Measurements from ENCODE around the gene PP2D1.
"Not testable (repeated sequence)": the region's sequence is repeated elsewhere in the genome, so short reads cannot be mapped to it uniquely, and the experiment has no call there.

PP2D1 gene

DNA sequence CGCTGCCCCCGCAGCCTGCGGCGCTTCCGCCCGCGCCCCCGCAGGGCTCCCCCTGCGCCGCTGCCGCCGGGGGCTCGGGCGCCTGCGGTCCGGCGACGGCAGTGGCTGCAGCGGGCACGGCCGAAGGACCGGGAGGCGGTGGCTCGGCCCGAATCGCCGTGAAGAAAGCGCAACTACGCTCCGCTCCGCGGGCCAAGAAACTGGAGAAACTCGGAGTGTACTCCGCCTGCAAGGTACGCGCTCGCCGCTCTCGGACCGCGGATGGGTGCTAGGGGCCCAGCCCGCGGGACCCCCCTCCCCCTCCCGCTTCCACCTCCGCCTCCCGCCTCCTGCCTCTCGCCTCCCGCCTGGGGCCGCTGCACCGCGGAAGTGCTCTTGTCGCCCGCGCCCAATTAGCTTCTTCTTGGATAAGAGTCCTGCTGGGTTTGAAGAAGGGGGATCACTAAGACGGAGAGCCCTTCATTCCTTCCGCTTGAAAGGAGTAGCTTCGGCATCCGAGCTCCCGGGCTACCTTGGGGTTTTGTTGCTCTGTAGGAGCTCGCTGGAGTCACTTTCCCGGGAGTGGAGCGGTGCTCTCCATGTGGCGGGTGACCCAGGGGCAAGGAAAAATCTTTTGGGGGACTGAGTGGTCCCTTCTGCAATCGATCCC lies 28.6 kb upstream of the PP2D1 start:
- peak; percentile 82 for DNase-seq (ENCODE audit: low spot score)

DNA sequence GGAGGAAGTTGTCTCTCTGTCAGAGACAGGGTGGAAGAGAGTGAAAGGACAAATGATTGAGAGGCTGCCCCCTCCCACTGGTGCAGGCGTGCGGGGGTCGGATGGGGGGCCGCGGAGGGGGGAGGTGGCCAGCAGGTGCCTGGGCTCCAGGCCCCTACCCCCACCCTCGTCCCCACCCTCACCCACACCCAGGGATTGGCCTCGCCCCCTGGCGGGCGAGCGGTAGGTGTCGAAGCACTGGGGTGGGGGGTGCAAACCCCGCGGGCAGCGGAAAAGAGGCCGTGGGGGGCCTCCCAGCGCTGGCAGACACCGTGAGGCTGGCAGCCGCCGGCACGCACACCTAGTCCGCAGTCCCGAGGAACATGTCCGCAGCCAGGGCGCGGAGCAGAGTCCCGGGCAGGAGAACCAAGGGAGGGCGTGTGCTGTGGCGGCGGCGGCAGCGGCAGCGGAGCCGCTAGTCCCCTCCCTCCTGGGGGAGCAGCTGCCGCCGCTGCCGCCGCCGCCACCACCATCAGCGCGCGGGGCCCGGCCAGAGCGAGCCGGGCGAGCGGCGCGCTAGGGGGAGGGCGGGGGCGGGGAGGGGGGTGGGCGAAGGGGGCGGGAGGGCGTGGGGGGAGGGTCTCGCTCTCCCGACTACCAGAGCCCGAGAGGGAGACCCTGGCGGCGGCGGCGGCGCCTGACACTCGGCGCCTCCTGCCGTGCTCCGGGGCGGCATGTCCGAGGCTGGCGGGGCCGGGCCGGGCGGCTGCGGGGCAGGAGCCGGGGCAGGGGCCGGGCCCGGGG lies 27.9 kb upstream of the PP2D1 start, which contains the start of gene KAT2B:
KAT2B (plus strand) TSS at position 682 of the 783 bp plus-strand sequence; CDS start at position 714, 32 bp downstream.
- DNase-seq (ENCODE audit: low spot score) = peak; percentile 87

DNA sequence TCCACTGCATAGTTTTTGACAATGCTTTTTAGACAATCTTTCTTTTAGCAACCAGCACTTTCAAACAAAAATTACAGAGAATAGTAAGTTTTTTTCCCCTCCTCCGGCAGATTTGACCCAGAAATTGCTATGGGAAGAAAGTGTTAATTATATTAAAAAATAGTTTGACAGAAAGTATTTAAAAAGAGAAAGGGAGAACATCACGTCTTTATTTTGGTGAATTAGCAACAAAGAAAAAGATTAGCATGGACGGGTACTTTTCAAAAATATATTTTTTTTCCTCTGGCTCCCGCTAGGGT lies 27.4 kb upstream of the PP2D1 start:
- no peak for DNase-seq (ENCODE audit: low spot score)

DNA sequence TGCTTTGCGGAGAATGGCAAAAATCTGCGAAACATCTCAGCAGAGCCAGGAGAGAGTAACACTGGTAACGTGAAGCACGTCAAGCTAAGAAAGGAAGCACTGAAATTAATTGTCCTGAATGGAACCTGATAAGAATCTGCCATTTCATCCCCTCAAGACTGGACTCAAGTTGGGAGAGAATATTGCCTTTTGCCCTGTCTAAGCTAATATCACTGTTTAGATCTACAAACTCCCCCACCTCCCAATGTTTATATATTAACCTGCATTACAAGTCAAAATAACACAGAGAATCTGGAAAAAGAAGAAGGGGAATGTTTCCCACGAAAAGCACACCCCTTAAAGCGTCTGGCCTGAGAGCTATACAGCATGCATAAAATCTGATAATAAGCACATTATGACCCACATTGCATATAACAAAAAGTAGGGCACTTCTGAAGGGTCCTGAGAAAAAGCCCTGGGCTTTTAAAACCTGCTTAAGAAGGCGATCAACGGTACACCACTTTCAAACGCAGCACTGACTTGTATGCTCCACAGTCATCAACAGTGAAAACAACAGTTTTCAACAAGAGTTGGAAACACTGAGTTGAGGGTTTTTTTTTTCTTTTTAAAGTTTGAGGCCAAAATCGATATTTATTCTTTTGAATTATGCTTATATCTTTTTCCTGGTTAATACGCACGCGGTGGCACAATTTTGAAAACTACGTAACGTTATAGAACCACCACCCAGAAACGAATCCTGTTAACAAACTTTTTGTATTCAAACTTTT lies 26.8 kb upstream of the PP2D1 start:
- DNase-seq (ENCODE audit: low spot score) = no peak

DNA sequence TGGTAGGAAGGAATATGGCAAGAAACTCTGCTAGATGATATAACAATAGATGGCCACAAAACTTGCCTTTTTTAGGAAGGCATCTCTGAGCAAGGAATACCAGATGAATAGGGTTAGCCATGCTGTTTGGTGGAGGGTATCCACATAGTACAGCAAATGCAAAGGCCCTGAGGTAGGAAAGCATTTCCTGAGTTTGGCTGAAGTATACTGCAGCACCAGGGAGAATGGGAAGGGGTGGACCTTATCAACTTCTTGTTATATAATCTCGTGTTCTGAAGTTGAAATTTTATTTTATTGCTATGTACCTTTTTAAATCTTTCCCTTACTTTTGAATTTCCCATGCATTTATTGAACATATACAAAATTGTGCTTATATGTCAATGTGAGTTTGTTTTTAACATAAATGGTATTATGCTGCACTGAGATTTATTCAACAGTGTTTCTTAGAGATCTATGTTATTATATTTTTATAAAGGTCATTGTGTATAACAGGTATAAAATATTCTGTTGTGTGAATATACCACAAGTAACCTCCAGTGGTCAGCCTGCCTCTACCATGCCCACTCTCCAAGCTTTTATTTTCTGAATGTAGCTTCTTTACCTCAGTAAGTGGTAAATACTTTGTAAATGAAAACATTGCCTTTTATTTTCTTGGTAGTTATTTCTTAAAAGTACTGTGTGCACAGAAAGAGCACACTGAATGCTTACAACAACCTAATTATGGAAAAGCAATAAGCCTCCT lies 25.4 kb upstream of the PP2D1 start:
- DNase-seq (ENCODE audit: low spot score) = no peak

DNA sequence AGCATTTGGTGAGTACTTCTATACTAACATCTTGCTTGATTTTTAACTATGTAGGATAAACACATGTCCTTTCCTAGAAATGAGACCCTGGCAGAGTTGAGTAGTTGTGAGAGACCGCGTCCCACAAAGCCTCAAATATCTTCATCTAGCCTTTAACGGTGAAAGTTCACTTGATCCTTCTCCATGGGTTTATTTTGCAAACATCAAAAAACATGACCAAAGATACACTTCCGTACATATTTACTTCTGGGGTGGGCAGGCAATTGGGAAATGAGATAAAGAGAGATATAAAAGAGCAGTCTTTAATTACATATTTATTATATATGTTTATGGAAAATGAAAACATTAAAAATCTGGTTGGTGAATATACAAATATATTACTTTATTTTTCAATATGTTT lies 23.0 kb upstream of the PP2D1 start:
- DNase-seq (ENCODE audit: low spot score) = no peak

DNA sequence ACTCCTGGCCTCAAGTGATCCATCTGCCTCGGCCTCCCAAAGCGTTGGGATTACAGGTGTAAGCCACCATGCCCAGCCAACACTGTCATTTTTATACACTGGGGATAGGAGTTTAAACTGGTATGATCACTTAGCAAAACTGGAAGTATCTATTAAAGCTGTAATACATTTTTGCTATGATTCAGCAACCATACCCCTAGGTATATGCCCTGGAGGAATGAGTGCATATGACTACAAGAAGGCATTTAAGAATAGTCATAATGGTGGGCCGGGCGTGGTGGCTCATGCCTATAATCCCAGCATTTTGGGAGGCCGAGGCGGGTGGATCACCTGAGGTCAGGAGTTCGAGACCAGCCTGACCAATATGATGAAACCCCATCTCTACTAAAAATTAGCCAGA lies 19.9 kb upstream of the PP2D1 start:
- DNase-seq (ENCODE audit: low spot score) = not testable (repeated sequence)

DNA sequence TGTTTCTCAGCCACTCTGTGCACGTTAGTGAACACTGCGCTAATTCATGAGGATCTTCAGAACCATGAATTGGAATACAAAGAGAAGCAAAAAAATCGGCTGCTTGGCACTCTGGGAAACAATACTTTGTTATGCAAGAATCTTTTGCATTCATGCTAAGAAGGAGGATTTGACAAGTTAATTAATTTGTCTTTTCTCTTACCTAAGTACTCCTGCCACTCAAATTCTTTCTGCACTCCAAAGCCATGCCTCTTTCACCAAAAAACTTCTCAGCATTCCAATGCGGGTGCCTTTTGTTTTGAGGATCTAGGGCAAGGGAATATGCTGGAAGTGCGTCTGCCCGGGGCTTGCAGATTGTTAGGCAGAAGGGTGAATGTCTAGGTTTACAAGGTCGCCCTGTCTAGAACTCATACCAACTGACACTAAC lies 16.9 kb upstream of the PP2D1 start:
- no peak for DNase-seq (ENCODE audit: low spot score)

DNA sequence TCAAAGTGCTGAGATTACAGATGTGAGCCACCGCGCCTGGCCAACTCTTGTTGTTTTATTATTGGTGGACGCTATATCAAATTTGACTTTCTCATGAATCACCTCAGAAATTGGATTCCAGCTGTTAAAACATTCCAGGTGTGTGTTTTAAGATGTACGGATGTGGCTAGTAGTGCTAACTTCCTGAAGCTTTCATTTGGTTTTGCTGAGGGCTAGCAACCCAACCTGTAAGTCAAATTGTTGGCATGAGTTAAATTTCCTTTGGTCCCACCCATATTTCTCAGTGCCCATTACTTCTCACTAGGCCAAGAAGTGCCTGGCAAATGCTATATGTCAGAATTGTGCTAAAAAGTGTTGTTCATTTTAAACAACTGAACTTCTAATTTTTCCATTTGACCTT lies 15.1 kb upstream of the PP2D1 start:
- DNase-seq (ENCODE audit: low spot score) = no peak

DNA sequence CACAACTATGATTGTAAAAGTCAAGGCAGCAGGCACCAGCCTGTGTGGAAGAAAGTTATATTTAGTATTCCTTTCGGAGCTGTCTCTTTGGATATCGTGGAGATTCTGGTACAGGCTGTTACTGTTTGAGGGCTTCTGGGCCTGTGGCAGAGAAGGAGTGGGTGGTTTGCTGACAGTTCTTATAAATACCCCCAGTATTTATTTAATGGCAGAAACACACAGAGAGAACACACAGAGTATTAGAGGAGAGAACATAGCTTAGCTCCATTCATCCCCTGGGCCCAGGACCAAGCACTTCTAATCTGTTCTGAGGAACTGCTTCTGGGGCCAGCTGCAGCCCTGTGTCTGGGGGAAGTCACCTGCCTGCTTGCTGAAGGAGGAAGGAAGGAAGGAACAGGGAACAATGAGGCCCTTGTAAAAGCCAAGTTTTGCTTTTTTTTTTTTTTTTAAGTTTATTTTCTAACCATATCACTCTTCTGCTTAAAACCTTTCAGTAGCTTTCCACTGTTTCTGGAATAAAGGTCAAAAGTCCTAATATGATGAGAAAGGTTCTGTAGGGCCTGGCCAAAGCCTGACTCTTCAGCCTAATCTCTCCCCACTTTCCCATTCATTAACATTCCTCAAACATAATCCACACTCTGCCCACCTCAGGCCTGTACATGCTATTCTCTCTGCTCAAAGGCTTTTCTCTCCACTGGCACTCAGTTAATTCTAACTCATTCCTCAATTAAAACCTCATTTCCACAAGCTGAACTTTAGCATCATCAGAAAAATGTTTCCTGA lies 11.8 kb upstream of the PP2D1 start:
- DNase-seq (ENCODE audit: low spot score) = no peak

DNA sequence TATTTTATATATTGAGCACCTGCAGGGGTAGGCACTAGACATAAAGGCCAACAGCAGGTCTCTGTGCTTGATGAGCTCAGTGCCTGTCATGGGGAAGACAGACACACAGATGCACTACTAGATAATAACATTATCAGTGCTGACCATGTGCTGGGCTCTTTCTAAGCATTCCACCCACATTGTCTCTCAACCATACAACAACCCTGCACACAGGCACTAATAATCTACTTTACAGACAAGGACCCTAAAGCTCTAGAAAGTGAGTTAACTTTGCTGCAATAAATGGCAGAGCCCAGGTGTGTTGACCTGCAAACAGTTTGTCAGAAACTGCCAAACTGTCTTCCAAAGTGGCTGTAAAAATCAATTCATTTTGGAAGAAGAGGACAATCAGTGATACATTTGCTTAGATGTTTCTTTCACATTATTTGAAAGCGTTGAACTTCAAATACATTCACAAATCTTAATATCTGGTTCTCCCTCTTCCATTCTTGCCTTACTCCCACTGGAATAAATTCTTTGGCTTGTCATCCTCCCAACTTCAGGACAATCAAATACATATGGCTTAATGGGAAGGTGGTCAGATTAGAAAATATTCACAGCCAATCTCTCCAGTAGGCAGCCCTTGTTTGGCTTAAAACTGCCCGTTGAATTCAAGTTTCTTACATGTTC lies 11.0 kb upstream of the PP2D1 start:
- no peak for DNase-seq (ENCODE audit: low spot score)

DNA sequence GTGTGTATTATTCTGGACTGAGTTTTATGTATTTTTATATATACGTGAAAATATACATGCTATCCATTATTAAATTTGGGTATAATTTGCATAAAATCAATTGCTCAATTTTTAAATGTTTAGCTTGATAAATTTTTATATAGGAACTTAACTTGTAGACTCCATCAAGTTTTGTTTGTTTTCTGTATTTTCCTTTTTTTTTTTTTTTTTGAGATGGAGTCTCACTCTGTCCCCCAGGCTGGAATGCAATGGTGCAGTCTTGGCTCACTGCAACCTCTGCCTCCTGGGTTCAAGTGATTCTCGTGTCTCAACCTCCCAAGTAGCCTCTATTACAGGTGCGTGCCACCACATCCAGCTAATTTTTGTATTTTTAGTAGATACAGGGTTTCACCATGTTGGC lies 4.0 kb upstream of the PP2D1 start:
- not testable (repeated sequence) for DNase-seq (ENCODE audit: low spot score)

DNA sequence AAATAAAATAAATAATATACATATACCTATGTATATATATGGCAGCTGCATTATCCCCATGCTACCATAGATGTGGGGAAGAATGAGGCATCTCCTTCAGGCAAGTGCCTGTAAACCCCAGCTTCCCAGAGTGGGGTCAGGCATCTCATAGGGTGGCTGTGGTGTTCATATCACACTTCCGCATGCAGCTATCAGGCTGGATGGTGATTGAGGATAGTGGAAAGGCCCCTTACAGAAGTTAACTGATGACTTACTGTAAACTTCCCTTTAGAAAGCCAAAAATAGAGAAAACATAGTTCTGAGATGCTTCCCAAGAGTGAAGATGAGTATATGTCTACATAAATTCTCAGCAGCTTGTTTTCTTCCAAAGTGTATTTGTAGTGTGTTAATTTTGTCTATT lies 3.5 kb upstream of the PP2D1 start:
- no peak for DNase-seq (ENCODE audit: low spot score)

DNA sequence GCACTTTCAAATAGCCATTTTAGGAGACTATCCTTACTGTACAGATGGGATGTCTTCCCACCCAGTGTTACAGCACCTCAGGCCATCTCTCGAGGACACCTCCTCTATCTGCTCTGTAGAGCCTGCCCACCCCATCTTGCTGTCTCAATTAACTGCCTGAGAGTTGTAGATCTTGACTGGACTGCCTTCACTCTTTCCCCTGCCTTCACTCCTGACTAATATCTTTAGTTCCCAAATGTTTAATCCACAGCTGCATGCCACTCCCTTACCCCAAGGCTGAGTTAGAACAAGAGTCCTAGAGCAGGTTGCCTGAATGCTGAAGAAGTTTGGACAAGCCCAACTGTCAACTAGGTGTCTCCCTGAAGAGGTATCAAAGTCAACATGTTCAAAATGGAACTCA lies 1.3 kb upstream of the PP2D1 start:
- no peak for DNase-seq (ENCODE audit: low spot score)

DNA sequence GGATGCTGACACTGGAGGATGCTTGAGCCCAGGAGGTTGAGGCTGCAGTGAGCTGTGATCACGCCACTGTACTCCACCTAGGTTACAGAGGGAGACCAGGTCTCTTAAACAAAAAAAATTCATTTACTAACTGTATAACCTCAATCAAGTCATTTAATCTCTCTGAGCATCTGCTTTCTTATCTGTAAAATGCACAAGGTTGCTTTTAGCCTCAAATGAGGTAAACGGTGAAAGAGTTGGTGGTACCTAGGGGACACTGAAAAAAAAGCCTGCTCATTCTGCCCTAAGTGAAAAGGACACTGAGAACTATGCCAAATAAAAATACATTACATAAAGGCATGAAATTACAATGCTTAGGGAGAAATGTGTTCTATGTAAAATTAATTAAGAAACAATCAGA lies 3.4 kb downstream of the PP2D1 start:
- no peak for DNase-seq (ENCODE audit: low spot score)

DNA sequence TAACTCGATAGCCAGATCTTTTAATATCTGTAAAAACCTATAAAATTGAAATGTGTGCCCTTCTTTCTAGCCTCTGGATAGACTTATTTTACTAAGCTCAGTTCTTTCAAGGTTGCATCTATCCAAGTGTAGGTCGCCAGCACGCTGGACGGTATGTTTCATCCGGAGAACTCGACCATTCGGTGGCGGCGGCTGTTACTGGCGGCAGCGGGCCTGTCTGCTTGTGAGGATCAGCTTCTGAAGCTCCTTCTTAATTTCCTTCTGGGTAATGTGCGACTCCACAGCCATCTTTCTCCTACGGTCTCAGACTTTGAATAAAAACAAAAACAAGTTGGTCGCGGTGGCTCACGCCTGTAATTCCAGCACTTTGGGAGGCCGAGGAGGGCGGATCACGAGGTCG lies 4.1 kb downstream of the PP2D1 start:
- DNase-seq (ENCODE audit: low spot score) = no peak

DNA sequence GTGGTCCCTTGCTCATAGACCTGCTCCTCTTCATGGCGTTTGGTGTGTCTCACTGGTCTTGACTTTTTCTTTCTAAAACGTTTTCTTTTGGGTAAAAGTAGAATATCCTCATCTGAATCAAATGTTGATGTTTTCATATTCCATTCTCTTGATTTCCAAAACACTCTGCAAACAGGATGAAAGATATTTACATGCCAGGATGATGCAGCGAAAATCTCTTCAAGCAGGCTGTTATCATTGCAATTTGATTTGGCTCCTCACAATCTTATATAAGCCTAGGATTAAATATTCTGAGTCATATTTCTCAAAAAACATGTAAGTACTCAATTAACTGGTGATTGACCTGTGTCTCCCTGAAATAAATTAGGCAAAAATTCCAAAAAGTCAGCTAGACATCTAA lies 10.1 kb downstream of the PP2D1 start:
- no peak for DNase-seq (ENCODE audit: low spot score)

DNA sequence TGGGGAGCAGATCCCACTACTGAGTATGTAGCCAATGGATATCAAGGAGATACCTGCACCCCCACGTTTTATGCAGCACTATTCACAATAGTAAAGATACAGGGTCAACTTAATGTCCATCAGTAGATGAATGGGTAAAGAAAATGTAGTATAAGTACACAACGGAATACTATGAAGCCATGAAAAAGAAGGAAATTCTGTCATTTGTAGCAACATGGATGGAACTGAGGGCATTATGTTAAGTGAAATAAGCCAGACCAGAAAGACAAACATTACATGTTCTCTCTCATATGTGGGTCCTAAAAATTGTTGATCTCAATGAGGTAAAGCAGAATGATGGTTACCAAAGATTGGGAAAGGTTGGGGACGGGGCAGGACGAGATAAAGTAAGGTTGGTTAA lies 14.6 kb downstream of the PP2D1 start:
- DNase-seq (ENCODE audit: low spot score) = no peak

DNA sequence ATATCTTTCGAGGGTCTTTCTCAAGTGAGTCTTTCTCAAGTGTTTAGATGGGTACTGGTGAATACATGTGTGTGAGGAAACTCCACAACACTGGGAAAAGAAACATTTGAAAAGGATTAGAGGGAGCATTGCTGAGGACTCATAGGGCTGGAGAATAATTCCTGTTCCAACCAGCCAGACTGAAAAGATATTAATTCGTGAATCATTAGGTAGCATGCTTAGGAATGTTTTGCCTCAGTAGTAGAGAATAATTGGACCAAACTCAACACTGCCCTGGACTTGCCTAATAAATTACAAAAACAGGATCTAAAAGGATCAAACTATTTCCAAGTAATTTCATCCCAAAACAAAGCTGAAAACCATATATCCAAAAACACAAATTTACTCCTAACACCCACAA lies 17.3 kb downstream of the PP2D1 start:
- no peak for DNase-seq (ENCODE audit: low spot score)

DNA sequence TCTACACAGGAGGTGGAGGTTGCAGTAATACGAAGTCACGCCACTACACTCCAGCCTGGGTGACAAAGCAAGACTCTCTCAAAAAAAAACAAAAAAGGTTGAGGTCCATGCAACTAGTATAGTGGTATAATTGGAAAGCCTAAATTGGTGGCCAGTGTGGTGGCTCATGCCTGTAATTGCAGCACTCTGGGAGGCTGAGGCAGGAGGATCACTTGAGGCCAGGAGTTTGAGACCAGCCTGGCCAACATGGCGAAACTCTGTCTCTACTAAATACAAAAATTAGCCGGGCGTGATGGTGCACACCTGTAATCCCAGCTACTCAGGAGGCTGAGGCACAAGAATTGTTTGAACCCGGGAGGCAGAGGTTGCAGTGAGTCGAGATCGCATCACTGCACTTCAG lies 23.2 kb downstream of the PP2D1 start:
- DNase-seq (ENCODE audit: low spot score) = not testable (repeated sequence)

DNA sequence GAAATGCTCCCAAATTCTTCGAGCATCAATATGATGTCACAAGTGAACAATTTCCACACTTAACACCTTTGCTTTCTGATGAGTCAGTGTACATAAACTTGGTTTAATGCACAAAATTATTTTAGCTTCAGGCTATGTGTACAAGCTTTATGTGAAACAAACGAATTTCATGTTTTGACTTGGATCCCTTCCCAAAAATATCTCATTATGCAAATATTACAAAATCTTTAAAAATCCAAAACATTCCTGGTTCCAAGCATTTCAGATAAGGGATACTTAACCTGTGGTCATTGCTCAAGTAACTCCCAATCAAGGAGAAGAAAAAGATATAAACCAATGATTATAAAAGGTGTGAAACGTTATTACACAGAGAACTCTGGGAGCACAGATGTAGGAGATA lies 40.0 kb downstream of the PP2D1 start:
- peak; percentile 16 for DNase-seq (ENCODE audit: low spot score)

Measured in GM03348 (cell line).